CD4-positive, CD25-positive, alpha-beta regulatory T cell (primary cell): Measurements from ENCODE around the gene POLR2E. TPM values are rescaled to one million over a fixed set of nuclear protein-coding genes. Genes with fewer than 3 reads are reported as not detected.

Experiments
- ATAC-seq, 2 donors: fragments of 150-1000 bp; cut with Tn5 transposase; one replicate each; pipeline ENCODE4 v1.10.0; 2021; ENCODE audit warnings: low read depth in 2 of 2, moderate number of reproducible peaks in 2 of 2, moderate library complexity in 1 of 2
- DNase-seq, 3 donors: peaks; one replicate each; pipeline versions ENCODE4 v3.0.0 to v3.0.0-alpha.2; 2012 to 2022; ENCODE audit warnings: mixed read lengths in 1 of 3
- H3K27ac ChIP-seq: one replicate; pipeline ENCODE4 v1.7.0; 2013; ENCODE audit warnings: mild to moderate bottlenecking, low read length; ENCODE audit not compliant: insufficient read depth, poor library complexity, severe bottlenecking
- H3K27me3 ChIP-seq: one replicate; pipeline ENCODE4 v1.7.0; 2013; ENCODE audit warnings: low read length; ENCODE audit not compliant: control insufficient read depth, insufficient read depth
- H3K36me3 ChIP-seq: one replicate; pipeline ENCODE4 v1.7.0; 2013; ENCODE audit warnings: mild to moderate bottlenecking, low read length, moderate library complexity; ENCODE audit not compliant: control insufficient read depth, insufficient read depth
- H3K4me1 ChIP-seq: 2 replicates; pipeline ENCODE4 v1.7.0; 2013; ENCODE audit warnings: mild to moderate bottlenecking, low read length; ENCODE audit not compliant: insufficient read depth, control insufficient read depth, poor library complexity, severe bottlenecking
- H3K4me3 ChIP-seq: one replicate; pipeline ENCODE4 v1.7.0; 2013; ENCODE audit warnings: low read depth, mild to moderate bottlenecking, low read length, moderate library complexity
- H3K9me3 ChIP-seq, 2 experiments: 1 replicate in 1 of 2; 2 replicates in 1 of 2; pipeline ENCODE4 v1.7.0; 2013; ENCODE audit warnings: low read length in 2 of 2, mild to moderate bottlenecking in 1 of 2, moderate library complexity in 1 of 2; ENCODE audit not compliant: control insufficient read depth in 2 of 2
- H3K27ac Mint-ChIP-seq, 3 donors: one replicate each; pipeline ENCODE4 v1.8.0; 2020 to 2022; ENCODE audit warnings: mild to moderate bottlenecking in 3 of 3, mixed read lengths in 3 of 3, moderate library complexity in 2 of 3
- H3K27me3 Mint-ChIP-seq: one replicate; pipeline ENCODE4 v1.8.0; 2022; ENCODE audit warnings: mild to moderate bottlenecking, mixed read lengths
- H3K36me3 Mint-ChIP-seq: one replicate; pipeline ENCODE4 v1.8.0; 2020; ENCODE audit warnings: mixed read lengths
- H3K4me1 Mint-ChIP-seq, 4 donors: one replicate each; pipeline ENCODE4 v1.8.0; 2020 to 2022; ENCODE audit warnings: mixed read lengths in 4 of 4, mild to moderate bottlenecking in 1 of 4
- H3K4me3 Mint-ChIP-seq, 4 donors: one replicate each; pipeline ENCODE4 v1.8.0; 2020 to 2022; ENCODE audit warnings: mild to moderate bottlenecking in 4 of 4, mixed read lengths in 4 of 4, moderate library complexity in 3 of 4
- H3K9me3 Mint-ChIP-seq, 7 donors: one replicate each; pipeline ENCODE4 v1.8.0; 2020 to 2022; ENCODE audit warnings: mixed read lengths in 7 of 7, mild to moderate bottlenecking in 3 of 7, moderate library complexity in 2 of 7
- polyA plus RNA-seq, 4 donors: library from polyadenylated mRNA; unstranded; fragments of 300-500 nt; fragmentation: Illumina TruSeq; gene quantifications; one replicate each; pipeline ENCODE4 v1.2.3, GENCODE V29; 2021
- total RNA-seq: library from RNA; stranded (reverse); gene quantifications from one replicate; pipeline ENCODE4 v1.2.3, GENCODE V29; 2022

POLR2E gene
- total and polyA plus RNA-seq, 5 donors from 2014 or later: 72.4 to 145 (median 125) TPM

GRCh38 chr19:1073956-1074517 lies 21.1 kb downstream of the POLR2E start:
- no peak for DNase-seq
- Mint-ChIP-seq H3K9me3 (peaks cover 0 to 2% (median 0%) of the 10 kb centered on the region in 7 donors), H3K27me3 (peaks cover 16% of the 10 kb centered on the region), H3K4me1 (peaks cover 0 to 74% (median 21%) of the 10 kb centered on the region in 4 donors), H3K36me3 (peaks cover 36% of the 10 kb centered on the region), H3K27ac (peak overlapping the region in 2 of 3 donors; percentile 26 to 67), H3K4me3 (peak overlapping the region; percentile 71 to 89 (median 87))
- no peak for ATAC-seq
- Histone ChIP-seq H3K9me3 (no peaks in the 10 kb centered on the region), H3K36me3 (peaks cover 42% of the 10 kb centered on the region), H3K4me1 (peaks cover 91% of the 10 kb centered on the region), H3K27me3 (no peaks in the 10 kb centered on the region), H3K4me3 (no peak overlapping the region), H3K27ac (peak overlapping the region; percentile 63)

- no peaks in the 10 kb centered on the region for H3K27me3 ChIP-seq
- no peaks in the 10 kb centered on the region for H3K9me3 ChIP-seq
- no peak overlapping the region for H3K4me3 ChIP-seq
- Mint-ChIP-seq H3K4me3 (peak overlapping the region; percentile 4 to 89 (median 82)), H3K27ac (peak overlapping the region; percentile 49 to 84 (median 69)), H3K27me3 (peaks cover 16% of the 10 kb centered on the region), H3K4me1 (peaks cover 0 to 79% (median 24%) of the 10 kb centered on the region in 4 donors), H3K36me3 (peaks cover 41% of the 10 kb centered on the region), H3K9me3 (peaks cover 0 to 2% (median 0%) of the 10 kb centered on the region in 7 donors)
- peak in 1 of 3 donors; percentile 9 for DNase-seq
- peaks cover 42% of the 10 kb centered on the region for H3K36me3 ChIP-seq
- H3K27ac ChIP-seq: peak overlapping the region; percentile 63
- ATAC-seq: no peak
- peaks cover 93% of the 10 kb centered on the region for H3K4me1 ChIP-seq
Observed at GRCh38 chr19:1073063-1073955, 21.9 kb downstream of the POLR2E start.

GRCh38 chr19:1072371-1073015 lies 22.7 kb downstream of the POLR2E start:
- H3K36me3 Mint-ChIP-seq: peaks cover 41% of the 10 kb centered on the region
- H3K9me3 Mint-ChIP-seq: peaks cover 0 to 2% (median 0%) of the 10 kb centered on the region in 7 donors
- peaks cover 16% of the 10 kb centered on the region for H3K27me3 Mint-ChIP-seq
- Histone ChIP-seq H3K9me3 (no peaks in the 10 kb centered on the region), H3K4me3 (no peak overlapping the region), H3K36me3 (peaks cover 42% of the 10 kb centered on the region), H3K27me3 (no peaks in the 10 kb centered on the region), H3K4me1 (peaks cover 88% of the 10 kb centered on the region), H3K27ac (peak overlapping the region; percentile 63)
- no peak for ATAC-seq
- DNase-seq: no peak
- H3K27ac Mint-ChIP-seq: peak overlapping the region; percentile 84 to 97 (median 87)
- H3K4me3 Mint-ChIP-seq: peak overlapping the region; percentile 78 to 89 (median 84)
- peaks cover 0 to 72% (median 24%) of the 10 kb centered on the region in 4 donors for H3K4me1 Mint-ChIP-seq

- no peak for ATAC-seq
- peak overlapping the region; percentile 84 to 97 (median 87) for H3K27ac Mint-ChIP-seq
- H3K9me3 ChIP-seq: no peaks in the 10 kb centered on the region
- H3K4me3 Mint-ChIP-seq: peak overlapping the region; percentile 78 to 99 (median 84)
- peaks cover 36% of the 10 kb centered on the region for H3K36me3 Mint-ChIP-seq
- peak in 1 of 3 donors; percentile 1 for DNase-seq
- no peaks in the 10 kb centered on the region for H3K27me3 ChIP-seq
- peaks cover 0 to 65% (median 16%) of the 10 kb centered on the region in 4 donors for H3K4me1 Mint-ChIP-seq
- no peak overlapping the region for H3K4me3 ChIP-seq
- peaks cover 40% of the 10 kb centered on the region for H3K36me3 ChIP-seq
- peaks cover 0 to 2% (median 0%) of the 10 kb centered on the region in 7 donors for H3K9me3 Mint-ChIP-seq
- peaks cover 82% of the 10 kb centered on the region for H3K4me1 ChIP-seq
- H3K27ac ChIP-seq: peak overlapping the region; percentile 63
- H3K27me3 Mint-ChIP-seq: peaks cover 9% of the 10 kb centered on the region
Observed at GRCh38 chr19:1070931-1071791, 24.0 kb downstream of the POLR2E start.

- no peak overlapping the region for H3K4me3 ChIP-seq
- peaks cover 30% of the 10 kb centered on the region for H3K36me3 Mint-ChIP-seq
- no peak for ATAC-seq
- H3K27me3 Mint-ChIP-seq: peaks cover 4% of the 10 kb centered on the region
- no peaks in the 10 kb centered on the region for H3K27me3 ChIP-seq
- H3K27ac ChIP-seq: no peak overlapping the region
- peaks cover 82% of the 10 kb centered on the region for H3K4me1 ChIP-seq
- peaks cover 0 to 2% (median 0%) of the 10 kb centered on the region in 7 donors for H3K9me3 Mint-ChIP-seq
- H3K36me3 ChIP-seq: peaks cover 34% of the 10 kb centered on the region
- peaks cover 0 to 65% (median 13%) of the 10 kb centered on the region in 4 donors for H3K4me1 Mint-ChIP-seq
- DNase-seq: no peak
- peak overlapping the region; percentile 24 to 99 (median 58) for H3K4me3 Mint-ChIP-seq
- no peaks in the 10 kb centered on the region for H3K9me3 ChIP-seq
- peak overlapping the region in 2 of 3 donors; percentile 51 to 95 for H3K27ac Mint-ChIP-seq
Observed at GRCh38 chr19:1070576-1070930, 24.6 kb downstream of the POLR2E start.

- peaks cover 84% of the 10 kb centered on the region for H3K4me1 ChIP-seq
- no peaks in the 10 kb centered on the region for H3K27me3 ChIP-seq
- Mint-ChIP-seq H3K27ac (peak overlapping the region; percentile 92 to 96 (median 95)), H3K27me3 (no peaks in the 10 kb centered on the region), H3K36me3 (peaks cover 27% of the 10 kb centered on the region), H3K9me3 (peaks cover 0 to 2% (median 0%) of the 10 kb centered on the region in 7 donors), H3K4me3 (peak overlapping the region; percentile 68 to 99 (median 95)), H3K4me1 (peaks cover 0 to 71% (median 17%) of the 10 kb centered on the region in 4 donors)
- H3K36me3 ChIP-seq: peaks cover 27% of the 10 kb centered on the region
- peak overlapping the region; percentile 75 for H3K4me3 ChIP-seq
- peak; percentile 48 to 55 for ATAC-seq
- DNase-seq: peak; percentile 66 to 95 (median 80)
- no peaks in the 10 kb centered on the region for H3K9me3 ChIP-seq
- peak overlapping the region; percentile 96 for H3K27ac ChIP-seq
Observed at GRCh38 chr19:1069009-1069779, 26.0 kb downstream of the POLR2E start.
